HepG2 (cell line): ENCODE results near the gene RGS6. TPM values are rescaled to one million over a fixed set of nuclear protein-coding genes. Genes with fewer than 3 reads are reported as not detected.

Source experiments
- ATAC-seq: fragments of 200-7000 bp; cut with Tn5 transposase; 3 replicates; pipeline ENCODE4 v1.9.1; 2020; ENCODE audit warnings: mild to moderate bottlenecking, moderate library complexity
- BruUV-seq: library from RNA; stranded (reverse); fragments of 400-500 nt; replicated peaks from 2 replicates; lab custom pipeline; 2021; lab: Mats Ljungman, UMichigan
- CTCF ChIA-PET: fragments of 300-600 bp; formaldehyde crosslinking; extraction: SDS; loops from one replicate; lab custom pipeline; 2021; ENCODE audit warnings: low total read pairs, inconsistent platforms, low intra/inter-chr PET ratio; lab: Yijun Ruan, JAX
- POLR2A ChIA-PET: fragments of 350-600 bp; sonication (Branson Sonifier 250); formaldehyde crosslinking; loops from one replicate; lab custom pipeline; 2020; ENCODE audit warnings: antibody characterized with exemption, inconsistent platforms; lab: Yijun Ruan, JAX
- DNase-seq: peaks from one replicate; pipeline ENCODE4 v3.0.0-alpha.2; 2015; ENCODE audit warnings: low spot score
- FAIRE-seq: peaks from 3 replicates; lab custom pipeline; 2011; peaks lifted over from hg19 to GRCh38; lab: Jason Lieb, UNC
- H2AFZ ChIP-seq: one replicate; pipeline ENCODE4 v1.6.1; 2011; ENCODE audit warnings: low read length, inconsistent platforms
- H3K27ac ChIP-seq: fragments of 300-600 bp; 3 replicates; pipeline ENCODE4 v1.8.0; 2011; ENCODE audit warnings: mixed run types, mild to moderate bottlenecking, mixed read lengths, low read length, inconsistent platforms; ENCODE audit not compliant: insufficient read depth; ENCODE audit errors: extremely low read length
- H3K27me3 ChIP-seq, 2 experiments: fragments of 200-600 bp in 1 of 2; 2 replicates in 1 of 2; 3 replicates in 1 of 2; pipeline versions ENCODE4 v1.6.0 to v1.8.0; 2011; ENCODE audit warnings: low read length in 2 of 2, mild to moderate bottlenecking in 2 of 2, moderate library complexity in 2 of 2, inconsistent platforms in 1 of 2; ENCODE audit not compliant: insufficient read depth in 2 of 2, control insufficient read depth in 1 of 2
- H3K36me3 ChIP-seq, 2 experiments: fragments of 200-600 bp in 1 of 2; replicated peaks in 1 of 2; 2 replicates in 1 of 2; 3 replicates in 1 of 2; pipeline versions ENCODE4 v1.5.1 to v1.8.0; 2011; ENCODE audit warnings: low read length in 2 of 2, inconsistent platforms in 1 of 2; ENCODE audit not compliant: insufficient read depth in 2 of 2, control insufficient read depth in 1 of 2
- H3K4me1 ChIP-seq: 2 replicates; pipeline ENCODE4 v1.5.1; 2012; ENCODE audit warnings: low read length, inconsistent platforms; ENCODE audit not compliant: insufficient read depth
- H3K4me2 ChIP-seq: 2 replicates; pipeline ENCODE4 v1.6.0; 2011; ENCODE audit warnings: low read depth, low read length, inconsistent platforms
- H3K4me3 ChIP-seq, 3 experiments: fragments of 200-600 bp in 1 of 3; sonication (generic), shearing (Covaris generic) in 1 of 3; replicated peaks in 1 of 3; 2 replicates each; pipeline ENCODE4 v1.5.1; 2011 to 2016; ENCODE audit warnings: low read length in 3 of 3, inconsistent platforms in 2 of 3, low read depth in 2 of 3, mild to moderate bottlenecking in 2 of 3, control low read depth in 1 of 3, mixed read lengths in 1 of 3; ENCODE audit not compliant: insufficient read depth in 1 of 3
- H3K79me2 ChIP-seq: one replicate; pipeline ENCODE4 v1.6.1; 2011; ENCODE audit warnings: low read length, inconsistent platforms; ENCODE audit not compliant: insufficient read depth
- H3K9ac ChIP-seq: 2 replicates; pipeline ENCODE4 v1.6.0; 2011; ENCODE audit warnings: mild to moderate bottlenecking, low read depth, low read length, inconsistent platforms; ENCODE audit not compliant: insufficient read depth
- H3K9me3 ChIP-seq: 2 replicates; pipeline ENCODE4 v1.5.1; 2012; ENCODE audit warnings: mild to moderate bottlenecking, low read length
- H4K20me1 ChIP-seq: 2 replicates; pipeline ENCODE4 v1.6.0; 2011; ENCODE audit warnings: inconsistent platforms, mild to moderate bottlenecking, low read length, moderate library complexity; ENCODE audit not compliant: insufficient read depth
- EED ChIP-seq: sonication (generic); formaldehyde crosslinking; IDR thresholded peaks from 2 replicates; pipeline ENCODE4 v1.5.0; 2020; ENCODE audit warnings: mild to moderate bottlenecking, missing genetic modification reagents
- GTF3A ChIP-seq: sonication (generic); formaldehyde crosslinking; conservative IDR thresholded peaks from 2 replicates; pipeline ENCODE4 v1.4.0; 2020; ENCODE audit warnings: mild to moderate bottlenecking, missing genetic modification reagents
- KAT2B ChIP-seq: fragments of 150-350 bp; IDR thresholded peaks from 2 replicates; pipeline ENCODE4 v1.6.1; 2014; ENCODE audit warnings: low read depth, low read length, borderline replicate concordance
- MAFF ChIP-seq: IDR thresholded peaks from 2 replicates; pipeline ENCODE4 v1.6.1; 2011; ENCODE audit warnings: low read depth, low read length, improper control_type of control experiment
- MAFK ChIP-seq, 2 experiments: IDR thresholded peaks in 1 of 2; conservative IDR thresholded peaks in 1 of 2; 2 replicates each; pipeline ENCODE4 v1.6.1; 2011; ENCODE audit warnings: improper control_type of control experiment in 2 of 2, low read length in 2 of 2
- NFKB2 ChIP-seq: sonication (generic); formaldehyde crosslinking; IDR thresholded peaks from 2 replicates; pipeline ENCODE4 v1.4.0; 2020; ENCODE audit warnings: missing genetic modification reagents, borderline replicate concordance
- SIN3A ChIP-seq: IDR thresholded peaks from 2 replicates; pipeline ENCODE4 v1.6.1; 2011; ENCODE audit warnings: low read depth, mild to moderate bottlenecking, control low read depth, low read length, borderline replicate concordance
- SRF ChIP-seq: IDR thresholded peaks from 2 replicates; pipeline ENCODE4 v1.6.1; 2011; ENCODE audit warnings: mild to moderate bottlenecking, low read depth, low read length, moderate library complexity
- U2AF2 ChIP-seq: fragments of 200-400 bp; formaldehyde crosslinking; IDR thresholded peaks from 2 replicates; pipeline ENCODE4 v1.6.1; 2017; ENCODE audit warnings: low read depth, mild to moderate bottlenecking, low read length
- ZNF33B ChIP-seq: sonication (generic); formaldehyde crosslinking; IDR thresholded peaks from 2 replicates; pipeline ENCODE4 v1.5.1; 2020; ENCODE audit warnings: mild to moderate bottlenecking, missing genetic modification reagents
- ZNF44 ChIP-seq: sonication (generic); formaldehyde crosslinking; IDR thresholded peaks from 2 replicates; pipeline ENCODE4 v1.5.1; 2020; ENCODE audit warnings: mild to moderate bottlenecking, missing genetic modification reagents
- ZNF468 ChIP-seq: sonication (generic); formaldehyde crosslinking; IDR thresholded peaks from 2 replicates; pipeline ENCODE4 v1.8.0; 2022; ENCODE audit warnings: mild to moderate bottlenecking, moderate library complexity, missing genetic modification reagents
- ZNF614 ChIP-seq: IDR thresholded peaks from 2 replicates; pipeline ENCODE4 v1.6.1; 2018; ENCODE audit warnings: missing biosample characterization, missing genetic modification reagents, inconsistent platforms, borderline replicate concordance
- ZNF644 ChIP-seq: IDR thresholded peaks from 2 replicates; pipeline ENCODE4 v1.6.1; 2016; ENCODE audit warnings: low read depth
- WGBS: methylation state at CpG from one replicate; pipeline ENCODE4 v1.1.6; 2017; ENCODE audit warnings: low lambda C conversion rate; 5-methylcytosine and 5-hydroxymethylcytosine counted together
- in situ Hi-C: cut with HindIII; loops from 2 replicates; pipeline ENCODE4 v1.10.0; 2017; ENCODE audit warnings: low pct_unique_long_range_greater_than_20kb; ENCODE audit not compliant: extremely low pct_ligation_motif_present
- intact Hi-C: fragments of 100-400 bp; cut with micrococcal nuclease; formaldehyde crosslinking; loops from one replicate; pipeline ENCODE4 v1.10.0; 2022; ENCODE audit not compliant: unreplicated experiment
- polyA plus RNA-seq, 8 experiments: library from polyadenylated mRNA; depleted of rRNA in 3 of 8; stranded (reverse) in 7 of 8; unstranded in 1 of 8; fragments of >200 nt; fragmentation: Illumina TruSeq in 4 of 8; extraction: Trizol in 4 of 8; gene quantifications; 2 replicates each; pipeline versions ENCODE4 v1.2.1 to v1.2.3, GENCODE V29; 2011 to 2016; ENCODE audit warnings: low read depth in 4 of 8, missing spikeins in 1 of 8, mixed read lengths in 1 of 8; ENCODE audit not compliant: insufficient read depth in 1 of 8
- total RNA-seq, 5 experiments: library from RNA; depleted of rRNA; stranded (reverse); fragments of >200 nt; fragmentation: Illumina TruSeq; extraction: Trizol; gene quantifications; 2 replicates each; pipeline ENCODE4 v1.2.3, GENCODE V29; 2016; ENCODE audit warnings: low read depth in 1 of 5
- TF ChIP-seq, protein P1 (sequence below), 2 experiments: sonication (generic) in 1 of 2; formaldehyde crosslinking in 1 of 2; IDR thresholded peaks; 2 replicates each; pipeline versions ENCODE4 v1.5.1 to v1.6.1; 2011 to 2020; ENCODE audit warnings: borderline replicate concordance in 1 of 2, low read depth in 1 of 2, low read length in 1 of 2, mild to moderate bottlenecking in 1 of 2, missing genetic modification reagents in 1 of 2, moderate library complexity in 1 of 2

Gene RGS6
- total and polyA plus RNA-seq, 2 of the 13 experiments (the other 11 are each of a cell fraction or from before 2014, with no cell fraction given) = not detected

DNA sequence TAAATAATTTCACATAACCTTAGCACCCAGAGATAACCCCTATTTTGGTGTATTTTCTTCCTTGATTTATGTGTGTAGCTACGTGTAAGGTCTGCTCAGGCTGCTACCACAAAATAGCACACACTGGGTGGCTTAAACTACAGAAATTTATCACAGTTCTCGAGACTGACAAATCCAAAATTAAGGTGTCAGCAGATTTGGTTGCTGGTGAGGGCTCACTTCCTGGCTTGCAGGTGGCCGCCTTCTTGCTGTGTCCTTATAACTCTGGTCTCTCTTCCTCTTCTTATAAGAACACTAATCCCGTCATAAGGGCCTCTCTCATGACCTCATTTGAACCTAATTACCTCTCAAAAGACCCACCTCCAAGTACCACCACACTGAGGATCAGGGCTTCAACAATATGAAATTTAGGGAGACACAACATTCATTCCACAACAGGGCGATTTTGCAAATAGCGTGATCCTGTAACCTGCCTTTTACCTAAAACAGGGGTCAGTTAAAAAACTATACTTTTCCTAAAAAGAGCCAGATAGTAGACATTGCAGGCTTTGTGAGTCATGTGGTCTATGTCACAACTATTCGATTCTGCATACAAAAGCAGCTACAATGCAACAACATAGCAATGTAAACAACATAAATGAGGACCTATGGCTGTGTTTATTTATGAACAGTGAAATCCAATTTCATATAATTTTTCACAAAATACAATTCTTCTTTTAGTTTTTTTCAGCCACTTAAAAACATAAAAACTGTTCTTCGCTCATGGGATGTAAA, 589.9 kb downstream of the RGS6 start:
- in situ Hi-C loops (no loop called here), intact Hi-C loops (no loop called here)
- no peak overlapping the region for H2AFZ ChIP-seq
- no peak overlapping the region for H3K4me2 ChIP-seq
- H3K4me3 ChIP-seq = no peak overlapping the region
- no peak overlapping the region for H3K9ac ChIP-seq
- no peaks in the 10 kb centered on the region for H3K79me2 ChIP-seq
- CTCF ChIA-PET = no interaction called here
- DNase-seq (no peak), FAIRE-seq (no peak), ATAC-seq (no peak)
- H3K27me3 ChIP-seq = peaks cover 0 to 7% of the 10 kb centered on the region in 2 experiments; a peak in 2 of 5 replicates
- WGBS = 23% methylated on average over 8 of the region's 8 CpGs
- no peaks in the 10 kb centered on the region for H3K36me3 ChIP-seq
- H3K4me1 ChIP-seq = no peaks in the 10 kb centered on the region
- no TSS peak for BruUV-seq
- no peak overlapping the region for H3K27ac ChIP-seq
- POLR2A ChIA-PET = no interaction called here
- H3K9me3 ChIP-seq = no peaks in the 10 kb centered on the region
- TF ChIP-seq ZNF44 (CRISPR knock-in tag) (no peak), MAFK (conservative IDR thresholded peaks at IDR 0.05 in 1 of 2, IDR thresholded peaks at IDR 0.05 in 1 of 2; ENCODE audit: low read length in 2 of 2) (peak; percentile 79 to 89), MAFF (peak; percentile 77)
- no peaks in the 10 kb centered on the region for H4K20me1 ChIP-seq

DNA sequence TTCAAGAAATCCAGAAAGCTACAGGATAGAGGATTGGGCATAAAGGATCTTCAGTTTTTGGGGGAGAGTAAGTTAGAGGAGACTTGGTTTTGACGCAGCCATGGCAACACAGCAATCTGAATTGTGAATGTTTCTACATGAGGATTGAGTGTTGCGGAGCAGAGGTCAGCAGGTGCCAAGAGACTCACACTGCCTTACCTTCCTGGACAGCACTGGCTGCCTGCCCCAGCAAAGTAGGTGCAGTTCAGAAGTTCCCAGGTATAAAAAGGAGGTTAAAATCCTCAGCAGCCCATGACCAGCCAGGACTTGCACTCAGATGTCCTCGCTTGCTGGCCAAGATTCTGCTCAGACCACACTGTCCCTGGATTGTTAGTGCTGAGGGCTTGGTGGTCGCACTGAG, 590.6 kb downstream of the RGS6 start:
- Histone ChIP-seq H3K9ac (no peak overlapping the region), H3K4me1 (no peaks in the 10 kb centered on the region), H4K20me1 (no peaks in the 10 kb centered on the region), H3K27me3 (no peaks in the 10 kb centered on the region; a peak in 1 of 5 replicates), H3K9me3 (no peaks in the 10 kb centered on the region), H3K4me2 (no peak overlapping the region), H2AFZ (no peak overlapping the region), H3K4me3 (no peak overlapping the region), H3K79me2 (no peaks in the 10 kb centered on the region), H3K27ac (no peak overlapping the region), H3K36me3 (no peaks in the 10 kb centered on the region)
- BruUV-seq = no TSS peak
- ChIA-PET CTCF (no interaction called here), POLR2A (no interaction called here)
- DNase-seq = no peak
- WGBS = 60% methylated on average over 3 of the region's 4 CpGs
- FAIRE-seq = no peak
- TF ChIP-seq, protein P1, sequence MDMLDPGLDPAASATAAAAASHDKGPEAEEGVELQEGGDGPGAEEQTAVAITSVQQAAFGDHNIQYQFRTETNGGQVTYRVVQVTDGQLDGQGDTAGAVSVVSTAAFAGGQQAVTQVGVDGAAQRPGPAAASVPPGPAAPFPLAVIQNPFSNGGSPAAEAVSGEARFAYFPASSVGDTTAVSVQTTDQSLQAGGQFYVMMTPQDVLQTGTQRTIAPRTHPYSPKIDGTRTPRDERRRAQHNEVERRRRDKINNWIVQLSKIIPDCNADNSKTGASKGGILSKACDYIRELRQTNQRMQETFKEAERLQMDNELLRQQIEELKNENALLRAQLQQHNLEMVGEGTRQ (IDR thresholded peaks at IDR 0.05; ENCODE audit: low read depth, low read length) = no peak
- TF ChIP-seq, protein P1 (CRISPR knock-in tag; IDR thresholded peaks at IDR 0.05; ENCODE audit: borderline replicate concordance) = no peak
- TF ChIP-seq GTF3A (CRISPR knock-in tag) (no peak), ZNF33B (CRISPR knock-in tag) (no peak), SIN3A (no peak), SRF (no peak), NFKB2 (CRISPR knock-in tag) (no peak), ZNF468 (no peak), ZNF614 (no peak), EED (CRISPR knock-in tag) (no peak), ZNF644 (no peak), U2AF2 (no peak), KAT2B (no peak)
- intact Hi-C loops (no loop called here), in situ Hi-C loops (no loop called here)
- ATAC-seq = no peak
